Raji (cell line): ENCODE measurements around the gene PLCG1.

Experiments
- POLR2A ChIP-seq: IDR thresholded peaks from 2 replicates; pipeline ENCODE4 v1.6.1; 2011; ENCODE audit warnings: low read depth, low read length, control low read depth; ENCODE audit not compliant: insufficient read depth

Gene PLCG1

GRCh38 chr20:41151134-41151869, 14.0 kb downstream of the PLCG1 start:
- TF ChIP-seq POLR2A: no peak

- TF ChIP-seq POLR2A: no peak
Observed at GRCh38 chr20:41152108-41152757, 14.9 kb downstream of the PLCG1 start.

GRCh38 chr20:41154436-41155176, 17.3 kb downstream of the PLCG1 start:
- TF ChIP-seq POLR2A: no peak

GRCh38 chr20:41155261-41155660, 17.9 kb downstream of the PLCG1 start:
- no peak for TF ChIP-seq POLR2A

- TF ChIP-seq POLR2A: no peak
Observed at GRCh38 chr20:41158082-41158625, 20.8 kb downstream of the PLCG1 start.

- TF ChIP-seq POLR2A: no peak
Observed at GRCh38 chr20:41159547-41159946, 22.2 kb downstream of the PLCG1 start.

GRCh38 chr20:41160686-41161085, 23.3 kb downstream of the PLCG1 start:
- no peak for TF ChIP-seq POLR2A

GRCh38 chr20:41161886-41162285, 24.5 kb downstream of the PLCG1 start:
- no peak for TF ChIP-seq POLR2A

- no peak for TF ChIP-seq POLR2A
Observed at GRCh38 chr20:41162396-41162795, 25.1 kb downstream of the PLCG1 start.

GRCh38 chr20:41163821-41164220, 26.5 kb downstream of the PLCG1 start:
- TF ChIP-seq POLR2A: no peak

GRCh38 chr20:41165001-41165882, 27.9 kb downstream of the PLCG1 start:
- TF ChIP-seq POLR2A: no peak

GRCh38 chr20:41166201-41167117, 29.1 kb downstream of the PLCG1 start:
- TF ChIP-seq POLR2A: no peak

- TF ChIP-seq POLR2A: no peak
Observed at GRCh38 chr20:41167118-41167470, 29.8 kb downstream of the PLCG1 start.
